Nephron (organoid): Measurements from ENCODE around the gene C6orf15.

ENCODE experiments used
- H3K27ac Mint-ChIP-seq, 3 experiments: 2 replicates each; pipeline ENCODE4 v1.8.0; 2020; ENCODE audit warnings: mixed read lengths in 3 of 3, mild to moderate bottlenecking in 2 of 3, moderate library complexity in 1 of 3
- H3K27me3 Mint-ChIP-seq: 2 replicates; pipeline ENCODE4 v1.8.0; 2021; ENCODE audit warnings: low read depth, mild to moderate bottlenecking, moderate library complexity, mixed read lengths
- H3K36me3 Mint-ChIP-seq: 2 replicates; pipeline ENCODE4 v1.8.0; 2020; ENCODE audit warnings: low read depth, mixed read lengths
- H3K4me1 Mint-ChIP-seq: 2 replicates; pipeline ENCODE4 v1.8.0; 2020; ENCODE audit warnings: mixed read lengths
- H3K4me3 Mint-ChIP-seq, 3 experiments: 2 replicates each; pipeline ENCODE4 v1.8.0; 2020; ENCODE audit warnings: mild to moderate bottlenecking in 3 of 3, mixed read lengths in 3 of 3, moderate library complexity in 2 of 3
- H3K9me3 Mint-ChIP-seq: 2 replicates; pipeline ENCODE4 v1.8.0; 2020; ENCODE audit warnings: mixed read lengths
- TF ChIP-seq, protein P1 (sequence below), 3 experiments: fragments of 200-600 bp; sonication (generic); IDR thresholded peaks; one replicate each; pipeline ENCODE4 v1.5.0; 2021; ENCODE audit warnings: antibody characterized with exemption in 3 of 3; ENCODE audit not compliant: unreplicated experiment in 3 of 3

Gene C6orf15

DNA sequence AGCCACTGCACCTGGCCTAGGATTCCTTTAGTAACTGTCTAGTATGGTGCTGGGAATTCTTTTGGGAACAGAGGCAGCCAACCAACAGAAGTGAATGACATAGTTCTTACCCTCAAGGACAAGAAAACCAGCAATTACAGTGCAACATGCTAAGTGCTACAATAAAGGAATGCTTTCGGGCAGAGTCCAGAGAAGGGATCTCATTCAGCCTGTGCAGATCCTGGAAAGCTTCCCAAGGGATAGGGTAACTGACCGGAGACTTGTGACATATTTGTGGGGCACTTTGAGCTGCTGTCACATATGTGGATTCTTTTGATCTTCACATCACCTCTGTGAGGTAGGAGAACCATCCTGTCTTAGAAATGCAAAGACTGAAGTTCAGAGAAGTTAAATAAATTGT, 46.8 kb downstream of the C6orf15 start:
- no peaks in the 10 kb centered on the region for H3K27me3 Mint-ChIP-seq
- TF ChIP-seq, protein P1, sequence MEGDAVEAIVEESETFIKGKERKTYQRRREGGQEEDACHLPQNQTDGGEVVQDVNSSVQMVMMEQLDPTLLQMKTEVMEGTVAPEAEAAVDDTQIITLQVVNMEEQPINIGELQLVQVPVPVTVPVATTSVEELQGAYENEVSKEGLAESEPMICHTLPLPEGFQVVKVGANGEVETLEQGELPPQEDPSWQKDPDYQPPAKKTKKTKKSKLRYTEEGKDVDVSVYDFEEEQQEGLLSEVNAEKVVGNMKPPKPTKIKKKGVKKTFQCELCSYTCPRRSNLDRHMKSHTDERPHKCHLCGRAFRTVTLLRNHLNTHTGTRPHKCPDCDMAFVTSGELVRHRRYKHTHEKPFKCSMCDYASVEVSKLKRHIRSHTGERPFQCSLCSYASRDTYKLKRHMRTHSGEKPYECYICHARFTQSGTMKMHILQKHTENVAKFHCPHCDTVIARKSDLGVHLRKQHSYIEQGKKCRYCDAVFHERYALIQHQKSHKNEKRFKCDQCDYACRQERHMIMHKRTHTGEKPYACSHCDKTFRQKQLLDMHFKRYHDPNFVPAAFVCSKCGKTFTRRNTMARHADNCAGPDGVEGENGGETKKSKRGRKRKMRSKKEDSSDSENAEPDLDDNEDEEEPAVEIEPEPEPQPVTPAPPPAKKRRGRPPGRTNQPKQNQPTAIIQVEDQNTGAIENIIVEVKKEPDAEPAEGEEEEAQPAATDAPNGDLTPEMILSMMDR (IDR thresholded peaks at IDR 0.05; ENCODE audit: unreplicated experiment in 3 of 3): no peak
- H3K4me1 Mint-ChIP-seq: peaks cover 8% of the 10 kb centered on the region
- H3K27ac Mint-ChIP-seq: no peak overlapping the region
- H3K9me3 Mint-ChIP-seq: no peaks in the 10 kb centered on the region
- no peaks in the 10 kb centered on the region for H3K36me3 Mint-ChIP-seq
- H3K4me3 Mint-ChIP-seq: no peak overlapping the region

DNA sequence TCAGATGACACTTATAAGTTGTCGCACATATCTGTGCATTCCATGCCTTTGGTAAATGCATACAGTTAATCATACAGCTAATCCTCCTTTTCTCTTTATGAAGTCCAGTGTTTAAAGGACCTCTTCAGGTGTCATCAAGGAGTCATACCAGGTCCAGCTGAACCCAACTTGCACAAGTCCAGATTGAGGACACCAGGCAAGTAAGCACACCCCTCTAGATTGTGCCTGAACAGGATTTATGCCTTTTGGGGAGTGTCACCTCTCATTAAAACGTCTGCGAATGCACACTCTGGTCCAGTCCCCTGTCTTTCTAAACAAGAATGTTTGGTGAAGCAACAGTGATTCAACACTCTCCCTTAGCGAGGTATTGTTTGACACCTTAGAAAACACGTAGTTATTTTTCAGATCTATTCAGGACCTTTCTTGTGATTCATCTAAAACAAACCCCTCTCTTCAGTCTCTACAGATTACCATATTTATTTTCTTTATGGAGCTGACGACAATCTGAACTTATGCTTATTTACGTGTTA, 48.4 kb downstream of the C6orf15 start:
- Mint-ChIP-seq H3K4me1 (peaks cover 6% of the 10 kb centered on the region), H3K27ac (no peak overlapping the region), H3K36me3 (no peaks in the 10 kb centered on the region), H3K4me3 (no peak overlapping the region), H3K27me3 (no peaks in the 10 kb centered on the region), H3K9me3 (no peaks in the 10 kb centered on the region)
- TF ChIP-seq, protein P1 (IDR thresholded peaks at IDR 0.05; ENCODE audit: unreplicated experiment in 3 of 3): no peak
